ENCODE measurements around the gene TEX14.
A peak's percentile ranks its signal among the peaks of the same experiment; 100 is the strongest.

Gene TEX14

GRCh38 chr17:58595194-58595792, 96.6 kb downstream of the TEX14 start:
- TF ChIP-seq CTCF (IDR thresholded peaks at IDR 0.05; ENCODE audit: insufficient read depth, missing control alignments): no peak
- FAIRE-seq (no peak), DNase-seq (ENCODE audit: insufficient read length, low spot score) (no peak)

- no peak for DNase-seq (ENCODE audit: insufficient read length, low spot score)
- TF ChIP-seq CTCF (IDR thresholded peaks at IDR 0.05; ENCODE audit: insufficient read depth, missing control alignments): no peak
- FAIRE-seq: no peak
Observed at GRCh38 chr17:58593123-58593522, 98.7 kb downstream of the TEX14 start.

GRCh38 chr17:58591455-58591854, 100.4 kb downstream of the TEX14 start:
- no peak for FAIRE-seq
- DNase-seq (ENCODE audit: insufficient read length, low spot score): no peak
- TF ChIP-seq CTCF (IDR thresholded peaks at IDR 0.05; ENCODE audit: insufficient read depth, missing control alignments): no peak

- DNase-seq (ENCODE audit: insufficient read length, low spot score) (no peak), FAIRE-seq (no peak)
- no peak for TF ChIP-seq CTCF (IDR thresholded peaks at IDR 0.05; ENCODE audit: insufficient read depth, missing control alignments)
Observed at GRCh38 chr17:58590377-58590776, 101.5 kb downstream of the TEX14 start.

GRCh38 chr17:58587713-58588117, 104.1 kb downstream of the TEX14 start:
- peak; percentile 95 for TF ChIP-seq CTCF (IDR thresholded peaks at IDR 0.05; ENCODE audit: insufficient read depth, missing control alignments)
- no peak for DNase-seq (ENCODE audit: insufficient read length, low spot score)
- no peak for FAIRE-seq

GRCh38 chr17:58586009-58586644, 105.7 kb downstream of the TEX14 start:
- DNase-seq (ENCODE audit: insufficient read length, low spot score): no peak
- no peak for TF ChIP-seq CTCF (IDR thresholded peaks at IDR 0.05; ENCODE audit: insufficient read depth, missing control alignments)
- no peak for FAIRE-seq

GRCh38 chr17:58585554-58585953, 106.3 kb downstream of the TEX14 start:
- FAIRE-seq (no peak), DNase-seq (ENCODE audit: insufficient read length, low spot score) (no peak)
- no peak for TF ChIP-seq CTCF (IDR thresholded peaks at IDR 0.05; ENCODE audit: insufficient read depth, missing control alignments)

Measured in D721Med (cell line).